Transverse colon (tissue), 3 donors: ENCODE measurements around the gene POTEJ.
"Not testable (repeated sequence)": the region's sequence is repeated elsewhere in the genome, so short reads cannot be mapped to it uniquely, and the experiment has no call there.

ENCODE experiments used
- CTCF ChIP-seq, 5 experiments: fragments of 200-600 bp in 3 of 5; fragments of 450-650 bp in 2 of 5; sonication (generic) in 3 of 5; IDR thresholded peaks; 1 replicate in 2 of 5; 2 replicates in 3 of 5; pipeline ENCODE4 v1.5.1; 2016 to 2017; ENCODE audit warnings: antibody characterized with exemption in 5 of 5, inconsistent platforms in 3 of 5, mild to moderate bottlenecking in 2 of 5, moderate library complexity in 1 of 5
- POLR2A ChIP-seq: fragments of 450-650 bp; IDR thresholded peaks from one replicate; pipeline ENCODE4 v1.6.1; 2016; ENCODE audit warnings: antibody characterized with exemption, mild to moderate bottlenecking, moderate library complexity

- TF ChIP-seq CTCF (IDR thresholded peaks at IDR 0.05); POLR2A: not testable (repeated sequence)
These were observed 17.7 kb downstream of the POTEJ start for GRCh38 chr2:130628784-130629475.
